ENCODE data around the gene TRAPPC8. TPM values are rescaled to one million over a fixed set of nuclear protein-coding genes. Genes with fewer than 3 reads are reported as not detected.
"Not testable (repeated sequence)": the region's sequence is repeated elsewhere in the genome, so short reads cannot be mapped to it uniquely, and the experiment has no call there.

The TRAPPC8 gene
- total RNA-seq, 2 donors from 2014 or later, result 27.0 to 45.4 TPM

GRCh38 chr18:31954349-31954748 is 11.4 kb upstream of the TRAPPC8 start:
- TF ChIP-seq POLR2A (IDR thresholded peaks at IDR 0.05), result no peak
- no peak for TF ChIP-seq POLR2AphosphoS5 (IDR thresholded peaks at IDR 0.05)
- TF ChIP-seq CTCF (IDR thresholded peaks at IDR 0.05), result no peak
- Histone ChIP-seq H3K9me3 (no peaks in the 10 kb centered on the region), H3K36me3 (no peaks in the 10 kb centered on the region), H3K27ac (no peak overlapping the region), H3K4me1 (replicated peaks) (no peaks in the 10 kb centered on the region), H3K27me3 (replicated peaks; ENCODE audit: insufficient read depth) (no peaks in the 10 kb centered on the region), H3K4me3 (no peak overlapping the region)
- intact Hi-C loops (cut with DNase I), result no loop called here
- WGBS, result 60% methylated on average over 3 of the region's 3 CpGs
- no peak for DNase-seq (ENCODE audit: low spot score)

- DNase-seq (ENCODE audit: low spot score); H3K4me3 ChIP-seq; H3K27me3 ChIP-seq (replicated peaks; ENCODE audit: insufficient read depth); H3K27ac ChIP-seq; H3K4me1 ChIP-seq (replicated peaks); H3K9me3 ChIP-seq; H3K36me3 ChIP-seq; intact Hi-C loops (cut with DNase I): not testable (repeated sequence)
- WGBS, result 95% methylated on average over 3 of the region's 3 CpGs
These were observed 10.8 kb upstream of the TRAPPC8 start for GRCh38 chr18:31953699-31954098.

- intact Hi-C loops (cut with DNase I), result no loop called here
- H3K9me3 ChIP-seq, result no peaks in the 10 kb centered on the region
- 91% methylated on average over 3 of the region's 3 CpGs for WGBS
These were observed 9.3 kb upstream of the TRAPPC8 start for GRCh38 chr18:31952223-31952622.

GRCh38 chr18:31950583-31950982 is 7.7 kb upstream of the TRAPPC8 start:
- Histone ChIP-seq H3K36me3 (no peaks in the 10 kb centered on the region), H3K27ac (no peak overlapping the region), H3K27me3 (replicated peaks; ENCODE audit: insufficient read depth) (no peaks in the 10 kb centered on the region), H3K9me3 (no peaks in the 10 kb centered on the region), H3K4me1 (replicated peaks) (no peaks in the 10 kb centered on the region), H3K4me3 (no peak overlapping the region)
- 58% methylated on average over 3 of the region's 3 CpGs for WGBS
- intact Hi-C loops (cut with DNase I), result no loop called here
- TF ChIP-seq POLR2AphosphoS5 (IDR thresholded peaks at IDR 0.05), result no peak
- no peak for TF ChIP-seq POLR2A (IDR thresholded peaks at IDR 0.05)
- TF ChIP-seq CTCF (IDR thresholded peaks at IDR 0.05), result no peak
- DNase-seq (ENCODE audit: low spot score), result no peak

More at GRCh38 chr18:31952223-31952622, 9.3 kb upstream of the TRAPPC8 start:
- Histone ChIP-seq H3K27me3 (replicated peaks; ENCODE audit: insufficient read depth) (no peaks in the 10 kb centered on the region), H3K36me3 (no peaks in the 10 kb centered on the region), H3K4me1 (replicated peaks) (no peaks in the 10 kb centered on the region), H3K4me3 (no peak overlapping the region), H3K27ac (no peak overlapping the region)
- no peak for DNase-seq (ENCODE audit: low spot score)
- no peak for TF ChIP-seq POLR2AphosphoS5 (IDR thresholded peaks at IDR 0.05)
- no peak for TF ChIP-seq POLR2A (IDR thresholded peaks at IDR 0.05)
- TF ChIP-seq CTCF (IDR thresholded peaks at IDR 0.05), result no peak

- H3K4me3 ChIP-seq; H3K27me3 ChIP-seq (replicated peaks; ENCODE audit: insufficient read depth); intact Hi-C loops (cut with DNase I); H3K36me3 ChIP-seq; H3K9me3 ChIP-seq; H3K4me1 ChIP-seq (replicated peaks); H3K27ac ChIP-seq; DNase-seq (ENCODE audit: low spot score): not testable (repeated sequence)
- WGBS, result 95% methylated on average over 9 of the region's 9 CpGs
These were observed 5.4 kb upstream of the TRAPPC8 start for GRCh38 chr18:31948349-31948748.

GRCh38 chr18:31946305-31947046 is 3.5 kb upstream of the TRAPPC8 start:
- H3K4me1 ChIP-seq (replicated peaks), result no peaks in the 10 kb centered on the region
- intact Hi-C loops (cut with DNase I), result no loop called here
- no peak for DNase-seq (ENCODE audit: low spot score)
- 88% methylated on average over 8 of the region's 8 CpGs for WGBS
- no peak overlapping the region for H3K27ac ChIP-seq
- no peaks in the 10 kb centered on the region for H3K9me3 ChIP-seq
- no peaks in the 10 kb centered on the region for H3K27me3 ChIP-seq (replicated peaks; ENCODE audit: insufficient read depth)
- no peaks in the 10 kb centered on the region for H3K36me3 ChIP-seq
- H3K4me3 ChIP-seq, result no peak overlapping the region
- TF ChIP-seq CTCF (IDR thresholded peaks at IDR 0.05) (no peak), POLR2AphosphoS5 (IDR thresholded peaks at IDR 0.05) (no peak), POLR2A (IDR thresholded peaks at IDR 0.05) (no peak)

Measured in prostate gland (tissue), 2 donors.